GM12864 (cell line): Measurements from ENCODE around the gene EGLN1.
"Not testable (repeated sequence)": the region's sequence is repeated elsewhere in the genome, so short reads cannot be mapped to it uniquely, and the experiment has no call there.

Experiments
- DNase-seq: peaks from one replicate; pipeline ENCODE4 v3.0.0-alpha.2; 2011; ENCODE audit warnings: low read depth
- H3K4me3 ChIP-seq: 2 replicates; pipeline ENCODE4 v1.5.1; 2011; ENCODE audit warnings: mild to moderate bottlenecking, low read depth, low read length, control low read depth
- TF ChIP-seq, protein P1 (sequence below): IDR thresholded peaks from 2 replicates; pipeline ENCODE4 v1.5.1; 2011; ENCODE audit warnings: low read depth, mild to moderate bottlenecking, moderate library complexity, low read length, control low read depth, inconsistent platforms; ENCODE audit errors: missing control alignments

Gene EGLN1

DNA sequence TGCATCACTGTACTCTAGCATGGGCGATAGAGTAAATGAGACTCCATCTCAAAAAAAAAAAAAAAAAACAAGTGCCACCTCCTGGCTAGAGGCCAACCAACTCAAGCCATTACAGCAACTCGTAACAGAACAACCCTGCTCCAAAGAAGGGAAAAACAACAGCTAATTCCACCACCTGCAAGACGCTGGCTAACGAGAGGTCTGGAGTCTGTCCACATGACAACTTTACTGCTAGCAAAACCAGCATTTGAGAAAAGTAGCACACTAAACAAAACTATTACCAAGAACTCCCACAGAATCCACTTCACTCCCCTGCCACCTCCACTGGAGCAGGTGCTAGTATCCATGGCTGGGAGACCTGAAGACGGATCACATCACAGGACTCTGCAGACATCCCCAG, 24.1 kb upstream of the EGLN1 start:
- DNase-seq: no peak
- H3K4me3 ChIP-seq: no peak overlapping the region
- TF ChIP-seq, protein P1, sequence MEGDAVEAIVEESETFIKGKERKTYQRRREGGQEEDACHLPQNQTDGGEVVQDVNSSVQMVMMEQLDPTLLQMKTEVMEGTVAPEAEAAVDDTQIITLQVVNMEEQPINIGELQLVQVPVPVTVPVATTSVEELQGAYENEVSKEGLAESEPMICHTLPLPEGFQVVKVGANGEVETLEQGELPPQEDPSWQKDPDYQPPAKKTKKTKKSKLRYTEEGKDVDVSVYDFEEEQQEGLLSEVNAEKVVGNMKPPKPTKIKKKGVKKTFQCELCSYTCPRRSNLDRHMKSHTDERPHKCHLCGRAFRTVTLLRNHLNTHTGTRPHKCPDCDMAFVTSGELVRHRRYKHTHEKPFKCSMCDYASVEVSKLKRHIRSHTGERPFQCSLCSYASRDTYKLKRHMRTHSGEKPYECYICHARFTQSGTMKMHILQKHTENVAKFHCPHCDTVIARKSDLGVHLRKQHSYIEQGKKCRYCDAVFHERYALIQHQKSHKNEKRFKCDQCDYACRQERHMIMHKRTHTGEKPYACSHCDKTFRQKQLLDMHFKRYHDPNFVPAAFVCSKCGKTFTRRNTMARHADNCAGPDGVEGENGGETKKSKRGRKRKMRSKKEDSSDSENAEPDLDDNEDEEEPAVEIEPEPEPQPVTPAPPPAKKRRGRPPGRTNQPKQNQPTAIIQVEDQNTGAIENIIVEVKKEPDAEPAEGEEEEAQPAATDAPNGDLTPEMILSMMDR: no peak

DNA sequence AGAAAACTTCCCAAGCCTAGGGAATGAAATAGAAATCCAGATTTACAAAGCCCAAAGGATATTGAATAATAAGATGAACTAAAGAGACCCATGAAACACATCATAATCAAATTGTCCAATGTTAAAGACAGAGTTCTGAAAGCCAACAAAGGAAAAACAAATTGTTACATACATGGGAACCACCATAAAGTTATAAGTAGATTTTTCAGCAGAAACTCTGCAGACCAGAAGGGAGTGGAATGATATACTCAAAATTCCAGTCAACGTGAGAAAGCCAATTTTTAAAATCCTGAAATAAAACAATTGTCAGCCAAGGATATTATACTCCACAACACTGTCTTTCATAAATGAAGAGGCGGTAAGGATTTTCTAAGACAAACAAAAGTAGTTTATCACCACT, 22.0 kb upstream of the EGLN1 start:
- TF ChIP-seq, protein P1: no peak
- no peak overlapping the region for H3K4me3 ChIP-seq
- DNase-seq: no peak

DNA sequence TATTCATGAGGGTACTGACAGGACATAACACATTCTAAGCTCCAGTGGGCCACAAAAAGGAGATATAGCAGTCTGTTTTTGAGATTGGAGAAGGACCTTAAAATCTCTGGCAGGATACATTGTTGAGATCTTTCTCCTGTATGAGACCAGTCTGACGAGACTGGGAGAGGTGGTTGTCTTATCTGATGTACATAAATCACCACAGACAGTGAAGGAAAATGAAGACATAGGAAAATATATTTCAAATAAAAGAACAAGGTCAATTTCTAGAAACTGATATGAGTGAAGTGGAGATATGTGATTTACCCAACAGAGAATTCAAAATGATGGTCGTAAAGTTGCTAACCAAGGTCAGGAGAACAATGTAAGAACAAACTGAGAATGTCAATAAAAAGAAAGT, 21.3 kb upstream of the EGLN1 start:
- TF ChIP-seq, protein P1: no peak
- H3K4me3 ChIP-seq: no peak overlapping the region
- no peak for DNase-seq

DNA sequence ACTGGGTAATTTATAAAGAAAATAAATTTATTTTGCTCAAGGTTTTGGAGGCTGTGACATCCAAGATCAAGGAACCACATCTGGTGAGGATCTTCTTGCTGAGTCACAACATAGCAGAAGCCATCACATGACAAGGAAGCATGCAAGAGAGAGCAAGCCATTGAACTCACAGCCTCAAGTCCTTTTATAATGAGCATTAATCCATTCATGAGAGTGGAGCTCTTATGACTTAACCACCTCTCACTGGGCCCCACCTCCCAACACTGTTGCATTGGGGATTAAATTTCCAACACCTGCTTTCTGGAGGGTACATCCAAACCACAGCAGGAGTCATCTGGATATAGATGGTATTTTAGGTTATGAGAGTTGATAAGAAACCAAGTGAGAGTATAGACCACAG, 20.6 kb upstream of the EGLN1 start:
- TF ChIP-seq, protein P1: no peak
- H3K4me3 ChIP-seq: no peak overlapping the region
- DNase-seq: no peak

DNA sequence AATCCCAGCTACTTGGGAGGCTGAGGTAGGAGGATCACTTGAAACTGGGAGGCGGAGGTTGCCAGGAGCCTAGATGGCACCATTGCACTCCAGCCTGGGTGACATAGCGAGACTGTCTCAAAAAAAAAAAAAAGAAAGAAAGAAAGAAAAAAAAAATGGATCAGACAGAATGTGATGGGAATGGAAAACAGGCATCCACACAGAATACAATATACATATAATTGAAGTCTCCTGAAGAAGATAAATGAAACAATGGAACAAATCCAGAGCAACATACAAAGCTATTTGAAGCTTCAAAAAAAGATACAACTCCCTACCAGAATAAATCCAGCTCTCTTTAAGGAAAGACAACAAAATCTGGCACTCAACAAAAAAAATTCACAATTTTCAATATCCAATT, 10.9 kb upstream of the EGLN1 start:
- DNase-seq: no peak
- H3K4me3 ChIP-seq: no peak overlapping the region
- TF ChIP-seq, protein P1: no peak

DNA sequence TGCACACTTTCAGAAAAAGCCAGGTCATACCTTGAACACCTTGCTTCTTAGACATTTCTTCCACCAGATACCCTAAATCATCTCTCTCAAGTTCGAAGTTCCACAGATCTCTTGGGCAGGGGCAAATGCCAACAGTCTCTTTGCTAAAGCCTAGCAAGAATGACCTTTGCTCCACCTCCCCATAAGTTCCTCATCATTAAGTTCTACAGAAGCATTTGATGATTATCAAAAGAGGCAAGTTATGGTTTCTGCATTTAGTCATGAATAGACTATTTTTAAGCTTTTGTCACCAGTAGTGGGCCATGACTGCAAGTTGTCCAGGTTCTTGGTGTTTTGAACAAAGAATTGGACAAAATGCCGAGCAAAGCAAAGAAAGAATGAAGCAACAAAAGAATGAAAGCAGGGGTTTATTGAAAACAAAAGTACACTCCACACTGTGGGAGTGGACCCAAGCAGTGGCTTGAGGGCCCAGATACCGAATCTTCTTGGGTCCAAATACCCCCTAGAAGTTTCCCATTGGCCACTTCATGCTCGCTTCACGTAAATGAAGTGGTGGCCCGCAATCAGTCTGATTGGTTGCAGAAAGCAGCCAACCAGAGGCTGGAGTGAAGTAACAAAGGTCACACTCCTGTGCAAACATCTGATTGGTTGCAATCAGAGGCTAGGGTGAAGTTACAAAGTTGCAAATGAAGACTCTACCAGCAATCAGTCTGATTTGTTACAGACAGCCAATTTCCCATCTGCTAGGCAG, 9.8 kb upstream of the EGLN1 start:
- TF ChIP-seq, protein P1: no peak
- H3K4me3 ChIP-seq: no peak overlapping the region
- no peak for DNase-seq

DNA sequence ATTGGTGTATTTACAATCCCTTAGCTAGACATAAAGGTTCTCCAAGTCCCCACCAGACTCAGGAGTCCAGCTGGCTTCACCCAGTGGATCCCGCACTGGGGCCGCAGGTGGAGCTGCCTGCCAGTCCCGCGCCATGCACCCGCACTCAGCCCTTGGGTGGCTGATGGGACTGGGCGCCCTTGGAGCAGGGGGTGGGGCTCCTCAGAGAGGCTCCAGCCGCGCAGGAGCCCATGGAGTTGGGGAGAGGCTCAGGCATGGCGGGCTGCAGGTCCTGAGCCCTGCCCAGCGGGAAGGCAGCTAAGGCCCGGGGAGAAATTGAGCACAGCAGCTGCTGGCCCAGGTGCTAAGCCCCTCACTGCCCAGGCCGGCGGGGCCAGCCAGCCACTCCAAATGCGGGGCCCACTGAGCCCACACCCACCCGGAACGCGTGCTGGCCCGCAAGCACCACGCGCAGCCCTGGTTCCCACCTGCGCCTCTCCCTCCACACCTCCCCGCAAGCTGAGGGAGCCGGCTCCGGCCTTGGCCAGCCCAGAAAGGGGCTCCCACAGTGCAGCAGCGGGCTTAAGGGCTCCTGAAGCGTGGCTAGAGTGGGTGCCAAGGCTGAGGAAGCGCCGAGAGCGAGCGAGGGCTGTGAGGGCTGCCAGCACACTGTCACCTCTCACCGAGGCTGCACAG, 8.7 kb upstream of the EGLN1 start:
- not testable (repeated sequence) for DNase-seq, H3K4me3 ChIP-seq
